HG03060 (cell line): ENCODE results near the gene SCO1.

Experiments used
- ATAC-seq: cut with Tn5 transposase; IDR thresholded peaks from one replicate; pipeline ENCODE4 v1.9.1; 2021; ENCODE audit warnings: low read depth, moderate number of reproducible peaks; ENCODE audit not compliant: unreplicated experiment

SCO1 gene

GRCh38 chr17:10657879-10658278, 39.5 kb downstream of the SCO1 start:
- no peak for ATAC-seq

GRCh38 chr17:10657148-10657547, 40.2 kb downstream of the SCO1 start, which contains the start of gene MYH3:
TSS of gene MYH3 (minus strand) at chr17:10657309. CDS start at chr17:10655064, 2,245 bp downstream.
- ATAC-seq, result no peak

- no peak for ATAC-seq
These were observed 43.3 kb downstream of the SCO1 start for GRCh38 chr17:10653987-10654386.

GRCh38 chr17:10652984-10653659, 44.2 kb downstream of the SCO1 start:
- ATAC-seq, result no peak

GRCh38 chr17:10651927-10652326, 45.4 kb downstream of the SCO1 start:
- no peak for ATAC-seq

GRCh38 chr17:10649602-10650001, 47.7 kb downstream of the SCO1 start:
- ATAC-seq, result no peak

GRCh38 chr17:10648956-10649355, 48.4 kb downstream of the SCO1 start:
- ATAC-seq, result no peak

GRCh38 chr17:10648381-10648780, 49.0 kb downstream of the SCO1 start:
- ATAC-seq, result no peak

- no peak for ATAC-seq
These were observed 50.8 kb downstream of the SCO1 start for GRCh38 chr17:10646392-10646990.

- ATAC-seq, result no peak
These were observed 56.9 kb downstream of the SCO1 start for GRCh38 chr17:10640475-10640874.

- no peak for ATAC-seq
These were observed 59.2 kb downstream of the SCO1 start for GRCh38 chr17:10638151-10638550.

GRCh38 chr17:10635290-10635689, 62.0 kb downstream of the SCO1 start:
- no peak for ATAC-seq

- peak; percentile 92 for ATAC-seq
These were observed 63.5 kb downstream of the SCO1 start for GRCh38 chr17:10633738-10634379.

- no peak for ATAC-seq
These were observed 65.6 kb downstream of the SCO1 start for GRCh38 chr17:10631701-10632100.

GRCh38 chr17:10631048-10631700, 66.2 kb downstream of the SCO1 start:
- ATAC-seq, result no peak

- ATAC-seq, result no peak
These were observed 67.6 kb downstream of the SCO1 start for GRCh38 chr17:10629706-10630105.

- no peak for ATAC-seq
These were observed 68.6 kb downstream of the SCO1 start for GRCh38 chr17:10628756-10629155.

GRCh38 chr17:10626390-10626789, 70.9 kb downstream of the SCO1 start:
- ATAC-seq, result no peak

- no peak for ATAC-seq
These were observed 72.4 kb downstream of the SCO1 start for GRCh38 chr17:10624969-10625368.

GRCh38 chr17:10623737-10624338, 73.5 kb downstream of the SCO1 start:
- ATAC-seq, result no peak
